ENCODE measurements around the gene CDK16.
A peak's percentile ranks its signal among the peaks of the same experiment; 100 is the strongest.

The CDK16 gene

DNA sequence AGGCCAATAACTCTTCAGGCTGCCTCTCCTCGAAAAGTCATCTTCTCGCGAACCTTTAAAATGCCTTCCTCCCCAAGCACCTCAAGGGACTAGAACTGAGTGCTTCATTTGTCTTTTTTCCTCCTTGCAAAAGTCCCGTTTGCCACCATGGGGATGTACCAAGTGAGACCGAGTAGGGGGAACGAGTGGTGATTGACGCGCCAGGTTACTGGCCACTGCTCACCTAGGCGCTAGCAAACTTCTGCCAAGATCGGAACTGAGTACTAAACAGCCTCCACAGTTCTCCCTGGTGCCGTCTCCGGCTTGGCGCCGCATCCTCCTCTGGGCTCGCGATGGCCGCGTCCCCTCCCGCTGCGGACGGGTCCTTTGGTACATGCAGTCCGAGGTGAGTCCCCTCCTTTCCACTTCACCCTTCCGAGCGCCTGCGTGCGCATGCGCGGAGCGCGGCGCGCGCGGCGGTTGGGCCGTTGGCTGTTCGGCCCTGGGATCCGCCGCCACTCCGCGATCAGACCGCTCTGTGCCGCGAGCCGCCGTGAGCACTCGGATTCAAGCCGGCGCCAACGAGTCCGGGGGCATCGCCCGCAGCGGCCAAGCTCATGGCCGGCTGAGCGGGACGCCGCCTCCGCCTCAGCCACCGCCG lies at the start of gene CDK16:
Gene CDK16, plus strand, starts transcription at position 402 of the 640 bp plus-strand sequence. CDS start 4,877 bp downstream, outside the sequence.
- peak; percentile 69 to 74 for DNase-seq

DNA sequence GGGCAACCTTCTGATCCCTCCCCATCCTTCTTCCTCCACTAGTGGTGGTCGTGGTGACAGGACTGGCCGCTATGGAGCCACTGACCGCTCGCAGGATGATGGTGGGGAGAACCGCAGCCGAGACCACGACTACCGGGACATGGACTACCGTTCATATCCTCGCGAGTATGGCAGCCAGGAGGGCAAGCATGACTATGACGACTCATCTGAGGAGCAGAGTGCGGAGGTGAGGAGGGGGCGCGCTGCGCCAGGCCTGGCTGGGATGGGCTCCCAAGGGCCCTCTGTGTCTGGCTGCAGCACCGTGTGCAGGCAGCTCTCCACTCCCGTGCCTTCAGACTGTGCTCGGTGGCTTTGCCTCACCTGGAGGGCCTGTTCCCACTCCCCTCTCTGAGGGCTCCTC lies 49.2 kb upstream of the CDK16 start:
- DNase-seq = no peak

DNA sequence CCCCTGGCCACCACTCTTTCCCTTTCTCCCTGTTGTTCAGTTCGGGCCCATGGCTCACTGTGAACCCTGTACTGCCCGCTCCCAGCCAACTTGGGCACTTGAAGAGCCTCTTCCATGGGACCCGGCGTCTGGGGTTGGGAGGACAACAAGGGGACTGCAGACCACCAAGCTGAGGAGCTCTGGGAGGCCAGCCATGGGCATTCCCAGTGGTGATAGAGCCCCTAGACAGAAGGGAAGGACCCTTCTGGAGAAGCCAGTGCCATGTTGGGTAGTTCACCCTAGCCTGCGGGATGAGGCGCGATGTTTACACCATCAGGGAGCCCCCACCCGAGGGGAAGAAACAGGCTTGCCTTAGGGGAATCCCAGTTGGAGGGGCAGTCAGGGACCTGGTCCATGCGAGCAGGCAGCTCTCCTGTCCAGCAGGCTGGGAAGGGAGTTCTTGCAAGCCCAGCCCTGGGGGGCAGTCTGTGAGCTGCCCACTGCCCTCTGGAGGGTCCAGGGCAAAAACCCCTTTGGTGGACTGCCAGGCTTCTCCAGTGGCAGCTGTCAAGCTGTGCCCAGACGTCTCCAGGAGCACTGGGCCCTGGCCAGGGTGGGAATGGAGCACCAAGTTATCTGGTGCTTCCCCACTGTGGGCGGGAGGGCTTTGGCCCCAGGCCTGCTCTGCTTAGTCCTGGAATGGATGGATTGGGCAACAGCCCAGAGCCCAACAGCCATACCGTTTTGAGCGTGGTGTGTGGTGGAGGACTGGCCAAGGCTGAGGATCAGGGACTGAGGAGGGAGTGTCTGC lies 48.6 kb upstream of the CDK16 start:
- DNase-seq = no peak

DNA sequence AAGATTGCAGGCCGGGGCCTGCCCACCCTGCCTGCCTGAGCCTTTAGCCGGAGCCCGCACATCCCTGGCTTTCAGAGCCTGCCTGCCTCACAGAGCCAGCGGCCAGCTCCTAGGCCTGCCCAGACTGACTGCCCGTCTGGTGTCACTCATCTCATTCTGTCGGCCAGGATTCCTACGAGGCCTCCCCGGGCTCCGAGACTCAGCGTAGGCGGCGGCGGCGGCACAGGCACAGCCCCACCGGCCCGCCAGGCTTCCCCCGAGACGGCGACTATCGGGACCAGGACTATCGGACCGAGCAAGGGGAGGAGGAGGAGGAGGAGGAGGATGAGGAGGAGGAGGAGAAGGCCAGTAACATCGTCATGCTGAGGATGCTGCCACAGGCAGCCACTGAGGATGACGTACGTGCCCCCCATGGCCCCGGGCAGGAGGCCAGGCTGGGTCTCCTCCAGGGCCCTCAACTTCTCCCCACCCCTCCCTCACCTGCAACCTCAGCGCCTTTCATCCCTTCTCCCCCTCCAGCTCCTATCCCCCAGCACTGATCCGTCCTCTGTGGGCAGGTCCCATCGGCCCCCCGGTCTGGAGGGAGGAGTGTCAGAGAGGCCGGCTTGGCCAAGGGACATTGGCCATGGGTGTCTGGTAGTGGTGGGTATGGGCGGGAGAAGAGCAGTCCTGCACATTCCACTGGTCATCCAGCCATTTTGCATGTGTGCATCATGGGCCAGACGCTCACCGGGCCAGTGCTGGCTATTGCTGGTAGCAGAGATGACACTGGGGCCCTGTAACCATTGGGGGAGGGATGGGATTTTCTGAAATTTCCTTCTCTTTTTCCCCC lies 47.4 kb upstream of the CDK16 start:
- no peak for DNase-seq

DNA sequence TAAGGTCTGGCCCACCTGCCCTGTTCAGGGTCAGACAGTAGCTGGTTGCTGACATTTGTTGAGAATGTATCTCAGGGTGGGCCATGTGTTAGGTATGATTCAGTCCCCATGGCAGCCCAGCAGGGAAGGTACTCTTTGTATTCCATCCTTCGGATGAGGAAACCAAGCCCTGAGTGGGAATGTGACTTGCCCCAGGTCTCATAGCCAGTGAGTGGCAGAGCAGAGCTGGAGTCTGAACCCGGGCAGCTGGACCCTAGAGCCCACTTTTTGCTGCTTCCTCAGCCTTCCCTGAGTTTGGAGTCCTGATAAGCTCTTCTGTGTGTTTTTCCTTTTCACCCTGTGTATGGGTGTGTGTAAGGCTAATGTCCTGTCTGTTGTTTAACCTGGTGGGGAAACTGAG lies 46.5 kb upstream of the CDK16 start:
- no peak for DNase-seq

DNA sequence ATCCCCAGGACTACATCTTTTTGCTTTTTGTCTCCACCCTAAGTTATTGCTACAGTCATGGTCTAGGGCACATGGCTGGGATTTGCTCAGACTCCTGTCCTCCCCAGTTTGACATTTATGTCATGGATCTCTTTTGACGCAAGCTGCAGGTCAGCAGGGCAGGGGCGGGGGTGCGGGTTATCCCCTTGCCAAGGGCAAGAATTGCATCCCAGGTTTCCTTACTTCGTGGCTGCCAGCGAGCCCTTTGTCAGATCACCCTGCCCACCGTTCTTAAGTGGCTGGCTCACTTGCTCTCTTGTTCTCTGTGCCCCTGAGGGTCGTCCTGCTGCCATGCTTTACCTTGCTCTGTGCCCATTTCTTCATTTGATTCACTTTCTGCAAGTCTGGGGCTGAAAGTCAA lies 45.9 kb upstream of the CDK16 start:
- DNase-seq = no peak

DNA sequence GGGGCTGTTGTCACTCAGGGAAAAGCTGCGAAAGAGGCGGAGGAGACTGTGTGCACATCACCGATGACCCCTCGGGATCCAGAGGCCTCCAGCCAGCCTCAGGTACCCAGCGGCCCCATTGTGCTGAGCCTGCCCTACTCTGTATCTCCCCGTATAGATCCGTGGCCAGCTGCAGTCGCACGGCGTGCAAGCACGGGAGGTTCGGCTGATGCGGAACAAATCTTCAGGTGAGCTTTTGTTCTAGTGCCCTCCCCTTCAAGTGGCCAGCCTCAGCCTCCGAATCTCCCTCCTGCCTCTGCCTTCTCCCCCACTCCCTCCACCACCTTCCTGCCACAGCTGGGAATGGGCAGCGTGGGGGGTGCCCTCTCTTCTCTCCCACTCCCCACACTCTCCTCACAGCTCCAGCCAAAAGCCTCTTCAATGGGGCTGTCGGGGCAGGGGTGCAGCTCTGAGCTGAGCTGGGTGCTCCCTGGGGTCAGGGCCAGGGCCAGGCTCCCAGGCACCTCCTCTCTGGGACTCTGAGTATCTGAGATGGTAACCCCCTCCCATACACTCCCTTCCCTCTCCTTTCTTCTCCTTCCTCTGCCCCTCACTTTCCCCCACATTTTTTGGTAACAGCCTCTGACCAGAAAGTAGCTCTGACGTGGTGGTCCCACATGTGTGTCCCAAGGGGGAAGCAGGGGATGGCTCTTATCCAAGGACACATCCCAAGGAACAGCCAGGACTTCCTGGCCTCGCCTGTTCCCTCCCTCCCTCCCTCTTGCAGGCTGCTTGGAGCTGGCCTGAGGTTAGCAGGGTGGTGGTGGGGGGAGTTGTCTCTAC lies 45.3 kb upstream of the CDK16 start:
- no peak for DNase-seq

DNA sequence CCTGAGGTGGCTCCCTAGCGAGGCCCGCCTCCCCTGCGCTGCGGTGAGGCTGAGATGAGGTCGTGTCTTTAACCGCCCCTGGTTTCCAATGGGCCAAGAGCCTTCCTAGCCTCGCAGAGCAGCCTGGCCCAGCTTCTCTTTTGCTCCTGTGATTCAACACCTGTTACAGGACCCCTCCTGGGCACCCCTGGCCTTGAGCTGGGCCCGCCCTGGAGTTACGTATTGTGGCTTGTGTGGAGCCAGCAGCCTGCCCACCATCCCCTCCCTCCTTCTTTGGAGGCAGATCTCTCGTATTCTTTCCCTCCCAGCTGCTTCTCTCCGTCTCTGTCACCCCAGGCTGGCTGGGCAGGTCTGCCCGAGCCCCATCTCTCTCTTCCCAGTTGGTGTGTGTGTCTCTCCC lies 44.1 kb upstream of the CDK16 start:
- DNase-seq = no peak

DNA sequence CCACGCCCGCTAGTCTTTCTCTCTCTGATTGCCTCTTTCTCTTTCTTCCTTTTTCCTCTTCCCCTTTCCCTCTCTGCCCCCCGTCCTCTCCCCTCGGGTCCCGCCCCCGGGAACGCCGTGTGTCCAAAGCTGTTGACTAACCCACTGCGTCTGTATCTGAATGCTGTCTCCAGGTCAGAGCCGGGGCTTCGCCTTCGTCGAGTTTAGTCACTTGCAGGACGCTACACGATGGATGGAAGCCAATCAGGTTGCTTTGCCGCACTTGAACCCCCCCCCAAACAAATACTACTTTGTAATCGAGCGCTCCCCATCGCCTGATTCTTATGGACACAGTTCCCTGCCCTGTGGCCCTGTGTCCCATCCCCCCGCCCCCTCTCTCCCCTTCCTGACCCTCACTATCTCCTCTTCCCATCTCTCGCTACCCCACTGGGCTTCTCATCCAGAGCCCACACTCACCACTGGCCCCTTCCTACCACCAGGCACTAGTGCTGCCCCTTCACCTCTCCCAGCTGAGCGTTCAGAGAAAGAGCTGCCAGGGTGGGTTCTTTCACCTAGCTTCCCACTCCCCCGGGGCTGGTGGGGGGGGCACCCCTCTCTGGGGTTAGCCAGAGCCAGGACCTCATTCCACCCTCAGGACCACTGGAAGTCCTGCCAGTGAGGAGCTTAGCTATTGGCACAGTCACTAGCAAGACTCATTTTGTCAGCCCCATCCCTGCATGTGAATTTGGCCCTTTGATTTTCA lies 43.5 kb upstream of the CDK16 start:
- DNase-seq = no peak

DNA sequence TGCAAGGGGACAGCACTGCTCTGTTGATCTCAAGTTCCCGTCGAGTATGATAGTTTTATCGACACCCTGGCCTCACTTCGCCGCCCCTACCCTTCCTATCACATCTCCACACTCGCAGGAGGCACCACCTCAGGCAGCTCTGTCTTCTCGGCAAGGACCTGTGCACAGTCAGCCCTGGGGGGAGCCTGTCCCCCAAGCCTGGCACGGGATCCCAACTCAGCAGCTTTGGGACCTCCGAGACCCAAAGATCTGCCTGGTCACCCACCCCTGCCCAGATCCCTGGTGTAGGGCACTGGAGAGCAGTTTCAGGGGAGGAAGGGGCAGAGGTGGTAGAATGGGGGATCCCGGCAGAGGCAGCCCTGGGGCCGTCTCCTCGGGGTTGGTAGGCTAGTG lies 42.9 kb upstream of the CDK16 start:
- DNase-seq = no peak

DNA sequence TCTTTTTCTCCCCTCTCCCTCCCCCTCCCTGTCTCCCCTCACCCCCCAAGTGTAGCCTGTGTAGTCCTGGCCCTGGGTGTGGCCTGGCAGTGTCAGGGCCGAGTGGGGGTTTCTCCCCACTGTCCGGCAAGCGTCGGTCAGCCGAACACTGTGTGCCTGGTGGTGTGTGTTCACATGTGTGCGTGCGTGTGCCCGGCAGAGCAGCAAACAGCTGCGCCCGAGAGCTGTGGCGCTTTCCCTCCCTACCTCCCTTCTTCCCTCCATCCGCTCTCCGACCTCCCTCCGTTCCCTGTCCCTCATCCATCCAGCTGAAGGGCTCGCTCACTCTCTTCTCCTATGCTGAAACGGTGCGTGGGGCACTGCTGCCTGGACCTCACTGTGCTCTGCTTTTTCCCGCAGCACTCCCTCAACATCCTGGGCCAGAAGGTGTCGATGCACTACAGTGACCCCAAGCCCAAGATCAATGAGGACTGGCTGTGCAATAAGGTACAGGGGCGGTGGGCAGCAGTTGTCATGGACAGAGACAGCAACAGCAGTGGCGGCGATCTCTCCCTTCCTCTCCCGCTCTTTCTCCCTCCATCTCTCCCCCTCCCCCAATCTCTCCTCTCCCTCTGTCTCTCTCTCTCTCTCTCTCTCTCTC lies 42.3 kb upstream of the CDK16 start:
- DNase-seq = no peak

DNA sequence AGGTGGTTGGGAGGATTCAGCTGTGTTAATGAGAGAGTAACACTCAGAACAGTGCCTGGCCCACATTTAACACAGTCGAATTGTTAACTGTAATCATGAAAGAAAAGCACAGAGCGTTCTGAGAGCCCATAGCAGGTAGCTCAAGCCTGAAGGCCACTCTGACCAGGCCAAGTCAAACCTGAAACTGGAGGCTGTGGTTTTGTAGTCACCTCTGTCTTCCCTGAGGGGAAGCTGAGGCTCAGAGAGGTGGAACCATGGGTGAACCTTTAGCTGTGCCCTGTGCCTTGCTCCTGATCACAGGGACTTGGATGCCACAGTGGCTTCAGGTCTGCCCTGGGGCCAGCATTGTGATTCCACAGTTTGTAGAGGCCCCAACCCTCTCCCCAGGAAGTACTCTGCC lies 41.4 kb upstream of the CDK16 start:
- no peak for DNase-seq

DNA sequence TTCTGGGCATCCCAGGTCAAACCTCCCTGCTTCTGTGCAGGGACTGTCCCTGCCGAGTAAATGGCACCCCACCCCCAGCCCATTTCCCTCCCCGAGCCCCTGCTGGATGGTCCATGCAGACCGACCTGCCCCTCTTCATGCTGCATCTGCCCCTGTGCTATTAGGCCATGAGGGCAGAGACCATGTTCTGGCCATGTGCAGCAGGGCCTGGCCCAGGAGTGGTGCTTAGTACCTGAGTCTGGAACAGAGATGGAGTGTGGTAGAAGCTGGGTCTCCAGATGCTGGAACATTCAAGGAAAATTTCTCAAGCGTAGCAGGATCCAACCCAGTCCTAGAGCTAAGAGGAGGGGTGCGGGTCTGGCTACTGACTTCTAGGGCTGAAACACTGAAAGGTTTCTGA lies 40.1 kb upstream of the CDK16 start:
- no peak for DNase-seq

DNA sequence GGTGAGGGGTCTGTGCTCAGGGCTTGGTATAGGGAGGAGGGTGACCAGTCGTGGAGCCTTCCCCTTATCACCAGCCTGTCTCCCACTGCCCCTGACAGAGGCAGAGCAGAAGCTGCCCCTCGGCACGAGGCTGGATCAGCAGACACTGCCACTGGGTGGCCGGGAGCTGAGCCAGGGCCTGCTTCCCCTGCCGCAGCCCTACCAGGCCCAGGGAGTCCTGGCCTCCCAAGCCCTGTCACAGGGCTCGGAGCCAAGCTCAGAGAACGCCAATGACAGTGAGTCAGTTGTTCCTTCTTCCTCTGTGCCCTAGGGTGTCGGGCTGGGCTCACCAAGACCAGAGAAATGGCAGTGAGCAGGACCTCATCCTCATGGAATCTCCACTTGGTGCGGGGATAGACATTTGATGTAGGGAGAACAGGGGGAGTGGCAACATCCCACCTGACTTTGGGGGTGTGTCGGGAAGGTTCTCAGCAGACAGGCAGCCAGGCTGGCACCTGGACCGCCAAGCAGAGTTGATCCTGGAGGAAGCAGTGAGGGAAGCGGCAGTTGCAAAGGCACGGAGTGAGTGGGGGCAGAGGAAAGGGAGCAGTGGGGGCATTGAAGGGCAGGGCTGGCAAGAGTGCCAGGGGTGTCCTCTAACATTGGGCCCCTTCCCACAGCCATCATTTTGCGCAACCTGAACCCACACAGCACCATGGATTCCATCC lies 39.1 kb upstream of the CDK16 start:
- no peak for DNase-seq

DNA sequence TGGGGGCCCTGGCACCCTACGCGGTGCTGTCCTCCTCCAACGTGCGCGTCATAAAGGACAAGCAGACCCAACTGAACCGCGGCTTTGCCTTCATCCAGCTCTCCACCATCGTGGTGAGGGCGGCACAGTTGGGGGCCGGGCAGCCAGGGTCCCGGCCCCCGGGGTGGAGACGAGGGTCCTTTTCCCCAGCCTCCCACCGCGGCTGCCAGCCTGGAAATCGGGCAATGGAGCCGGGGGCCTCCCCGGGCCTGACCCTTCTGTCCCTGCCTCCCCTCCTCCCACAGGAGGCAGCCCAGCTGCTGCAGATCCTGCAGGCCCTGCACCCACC lies 38.6 kb upstream of the CDK16 start:
- no peak for DNase-seq

DNA sequence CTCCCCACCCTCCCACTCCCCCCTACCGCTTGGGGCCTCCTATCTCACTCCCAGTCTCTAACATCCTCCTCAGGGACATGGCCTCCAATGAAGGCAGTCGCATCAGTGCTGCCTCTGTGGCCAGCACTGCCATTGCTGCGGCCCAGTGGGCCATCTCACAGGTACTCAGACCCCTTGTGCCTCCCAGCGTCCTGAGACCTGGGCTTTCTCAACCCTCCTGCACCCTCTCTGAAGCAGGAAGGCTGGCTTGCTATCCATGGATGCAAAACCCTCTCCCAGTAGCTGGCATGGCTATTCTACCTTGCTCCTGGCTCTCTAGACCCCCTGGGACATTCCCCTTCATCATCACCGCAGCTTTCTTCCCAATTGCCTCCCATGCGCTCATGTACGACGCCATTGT lies 38.1 kb upstream of the CDK16 start:
- DNase-seq = no peak

DNA sequence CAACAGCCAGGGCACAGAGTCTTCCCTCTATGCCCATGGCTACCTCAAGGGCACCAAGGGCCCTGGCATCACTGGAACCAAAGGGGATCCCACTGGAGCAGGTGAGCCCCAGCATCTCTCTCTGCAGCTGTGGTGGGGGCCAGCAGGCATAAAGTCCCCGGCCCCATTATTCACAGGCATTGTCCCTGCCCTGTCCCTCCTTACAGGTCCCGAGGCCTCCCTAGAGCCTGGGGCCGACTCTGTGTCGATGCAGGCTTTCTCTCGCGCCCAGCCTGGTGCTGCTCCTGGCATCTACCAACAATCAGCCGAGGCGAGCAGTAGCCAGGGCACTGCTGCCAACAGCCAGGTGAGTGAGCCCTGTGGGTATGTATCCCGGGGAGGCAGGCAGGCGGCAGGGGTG lies 37.2 kb upstream of the CDK16 start:
- no peak for DNase-seq

DNA sequence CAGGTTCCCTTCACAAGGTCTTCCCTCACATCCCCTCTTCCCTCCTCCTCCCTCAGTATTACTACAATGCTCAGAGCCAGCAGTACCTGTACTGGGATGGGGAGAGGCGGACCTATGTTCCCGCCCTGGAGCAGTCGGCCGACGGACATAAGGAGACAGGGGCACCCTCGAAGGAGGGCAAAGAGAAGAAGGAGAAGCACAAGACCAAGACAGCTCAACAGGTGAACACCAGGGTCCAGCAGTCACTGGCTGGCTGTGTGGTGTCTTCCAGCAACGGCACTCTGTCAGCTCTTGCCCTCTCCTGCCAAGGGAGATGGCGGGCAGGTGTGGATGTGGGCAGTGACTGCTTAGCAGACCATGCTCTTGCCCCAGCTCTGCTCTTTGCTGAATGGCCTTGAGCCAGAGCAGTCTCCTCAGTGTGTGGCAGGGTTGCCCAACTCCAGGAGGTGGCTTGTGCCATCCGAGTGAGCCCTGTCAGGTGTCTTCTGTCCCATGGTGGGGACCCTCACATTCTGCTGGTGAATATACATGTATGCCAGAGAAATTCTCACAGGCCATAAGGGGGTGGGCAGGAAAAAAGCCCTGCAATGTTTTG lies 36.3 kb upstream of the CDK16 start:
- no peak for DNase-seq

DNA sequence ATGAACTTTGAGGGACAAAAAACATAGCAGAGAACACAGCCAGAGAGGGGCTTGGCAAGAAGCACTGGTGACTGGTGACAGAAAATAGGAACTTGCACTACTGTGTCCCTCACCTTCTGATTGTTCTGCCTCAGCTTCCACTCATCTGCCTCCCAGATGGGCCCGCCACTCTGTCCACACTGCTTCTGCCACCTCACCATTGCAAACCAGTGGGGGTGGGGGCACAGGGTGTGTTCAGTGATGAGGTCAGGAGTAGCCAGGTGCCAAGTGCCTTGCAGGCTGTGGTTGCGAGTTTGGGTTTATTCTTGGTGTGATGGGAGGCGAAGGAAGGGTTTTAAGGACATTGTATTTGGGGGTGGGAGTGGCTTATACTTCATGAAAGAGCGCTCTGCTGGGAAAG lies 34.0 kb upstream of the CDK16 start:
- no peak for DNase-seq

DNA sequence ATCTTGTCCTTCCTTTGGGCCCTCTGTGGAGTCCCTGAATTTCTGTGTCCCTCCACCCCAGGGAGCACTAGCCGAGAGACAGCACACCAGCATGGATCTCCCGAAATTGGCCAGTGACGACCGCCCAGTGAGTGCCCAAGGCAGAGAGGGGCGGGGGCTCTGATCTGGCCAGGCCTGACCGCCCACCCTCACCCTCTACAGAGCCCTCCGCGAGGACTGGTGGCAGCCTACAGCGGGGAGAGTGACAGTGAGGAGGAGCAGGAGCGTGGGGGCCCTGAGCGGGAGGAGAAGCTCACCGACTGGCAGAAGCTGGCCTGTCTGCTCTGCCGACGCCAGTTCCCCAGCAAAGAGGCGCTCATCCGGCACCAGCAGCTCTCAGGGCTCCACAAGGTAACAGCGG lies 33.2 kb upstream of the CDK16 start:
- no peak for DNase-seq
